Testis (tissue), 3 donors: ENCODE measurements around the gene TOGARAM1. TPM values are rescaled to one million over a fixed set of nuclear protein-coding genes. Genes with fewer than 3 reads are reported as not detected.

Experiments used
- DNase-seq: peaks from one replicate; pipeline ENCODE4 v3.0.0-alpha.2; 2019
- H3K27ac ChIP-seq, 2 donors: fragments of 200-600 bp; sonication (generic); one replicate each; pipeline ENCODE4 v1.5.1; 2019
- H3K27me3 ChIP-seq: fragments of 200-600 bp; sonication (generic); one replicate; pipeline ENCODE4 v1.5.1; 2019
- H3K36me3 ChIP-seq: fragments of 200-600 bp; sonication (generic); one replicate; pipeline ENCODE4 v1.5.1; 2017; ENCODE audit warnings: low read depth; ENCODE audit errors: missing control alignments
- H3K4me1 ChIP-seq: fragments of 200-600 bp; sonication (generic); one replicate; pipeline ENCODE4 v1.5.1; 2019
- H3K4me3 ChIP-seq, 2 donors: fragments of 200-600 bp; sonication (generic); one replicate each; pipeline ENCODE4 v1.5.1; 2017 to 2019
- H3K9me3 ChIP-seq: fragments of 200-600 bp; sonication (generic); one replicate; pipeline ENCODE4 v1.5.1; 2017
- POLR2A ChIP-seq: fragments of 450-650 bp; IDR thresholded peaks from one replicate; pipeline ENCODE4 v1.6.1; 2017; ENCODE audit warnings: antibody characterized with exemption, mild to moderate bottlenecking, moderate library complexity
- WGBS, 2 donors: methylation state at CpG; one replicate each; pipeline ENCODE4 v1.1.5; 2018; 5-methylcytosine and 5-hydroxymethylcytosine counted together
- intact Hi-C: fragments of 100-400 bp; cut with DNase I; formaldehyde crosslinking; loops from one replicate; pipeline ENCODE4 v1.15.1; 2023; ENCODE audit warnings: low total_unique reads
- polyA plus RNA-seq: library from polyadenylated mRNA; stranded (reverse); fragments of 350-450 nt; fragmentation: Illumina TruSeq; extraction: RNeasy Lipid Tissue Mini Kit (QIAGEN cat#74804); gene quantifications from one replicate; pipeline ENCODE4 v1.2.3, GENCODE V29; 2014; ENCODE audit warnings: low read depth, low replicate concordance; ENCODE audit not compliant: insufficient read depth
- total RNA-seq, 2 donors: library from RNA; depleted of rRNA; stranded (reverse); fragments of >200 nt; gene quantifications; one replicate each; pipeline ENCODE4 v1.2.3, GENCODE V29; 2016
- TF ChIP-seq, protein P1 (sequence below), 3 experiments: fragments of 450-650 bp in 2 of 3; fragments of 200-600 bp in 1 of 3; sonication (generic) in 1 of 3; IDR thresholded peaks; one replicate each; pipeline ENCODE4 v1.5.1; 2016 to 2019; ENCODE audit warnings: antibody characterized with exemption in 3 of 3, mild to moderate bottlenecking in 2 of 3, moderate library complexity in 1 of 3

Gene TOGARAM1
- total and polyA plus RNA-seq, 3 donors from 2014 or later = 16.6 to 33.0 (median 32.6) TPM

DNA sequence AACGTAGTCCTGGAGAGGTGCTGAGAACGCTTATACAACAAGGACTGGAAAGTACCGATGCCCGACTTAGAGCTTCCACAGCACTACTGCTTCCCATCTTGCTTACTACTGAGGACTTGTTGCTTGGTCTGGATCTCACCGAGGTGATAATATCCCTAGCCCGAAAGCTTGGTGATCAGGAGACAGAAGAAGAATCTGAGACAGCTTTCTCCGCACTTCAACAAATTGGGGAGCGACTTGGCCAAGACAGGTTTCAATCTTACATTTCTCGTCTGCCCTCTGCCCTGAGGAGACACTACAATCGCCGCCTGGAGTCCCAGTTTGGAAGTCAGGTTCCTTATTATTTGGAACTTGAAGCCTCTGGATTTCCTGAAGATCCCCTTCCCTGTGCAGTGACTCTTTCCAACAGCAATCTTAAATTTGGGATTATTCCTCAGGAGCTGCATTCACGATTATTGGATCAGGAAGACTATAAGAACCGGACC, 1.1 kb downstream of the TOGARAM1 start:
- Histone ChIP-seq H3K36me3 (no peaks in the 10 kb centered on the region), H3K27ac (peak overlapping the region; percentile 81 to 90), H3K4me1 (peaks cover 15% of the 10 kb centered on the region), H3K27me3 (no peaks in the 10 kb centered on the region), H3K9me3 (no peaks in the 10 kb centered on the region), H3K4me3 (peak overlapping the region; percentile 87)
- no peak for TF ChIP-seq POLR2A
- TF ChIP-seq, protein P1, sequence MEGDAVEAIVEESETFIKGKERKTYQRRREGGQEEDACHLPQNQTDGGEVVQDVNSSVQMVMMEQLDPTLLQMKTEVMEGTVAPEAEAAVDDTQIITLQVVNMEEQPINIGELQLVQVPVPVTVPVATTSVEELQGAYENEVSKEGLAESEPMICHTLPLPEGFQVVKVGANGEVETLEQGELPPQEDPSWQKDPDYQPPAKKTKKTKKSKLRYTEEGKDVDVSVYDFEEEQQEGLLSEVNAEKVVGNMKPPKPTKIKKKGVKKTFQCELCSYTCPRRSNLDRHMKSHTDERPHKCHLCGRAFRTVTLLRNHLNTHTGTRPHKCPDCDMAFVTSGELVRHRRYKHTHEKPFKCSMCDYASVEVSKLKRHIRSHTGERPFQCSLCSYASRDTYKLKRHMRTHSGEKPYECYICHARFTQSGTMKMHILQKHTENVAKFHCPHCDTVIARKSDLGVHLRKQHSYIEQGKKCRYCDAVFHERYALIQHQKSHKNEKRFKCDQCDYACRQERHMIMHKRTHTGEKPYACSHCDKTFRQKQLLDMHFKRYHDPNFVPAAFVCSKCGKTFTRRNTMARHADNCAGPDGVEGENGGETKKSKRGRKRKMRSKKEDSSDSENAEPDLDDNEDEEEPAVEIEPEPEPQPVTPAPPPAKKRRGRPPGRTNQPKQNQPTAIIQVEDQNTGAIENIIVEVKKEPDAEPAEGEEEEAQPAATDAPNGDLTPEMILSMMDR (IDR thresholded peaks at IDR 0.05) = no peak
- DNase-seq = no peak
- 4 to 5% methylated on average over 13 of the region's 13 CpGs for WGBS, 2 donors
- intact Hi-C loops = loop anchor here (10.0 kb wide), 1 partner anchor 172 kb away; the partner anchor contains the start of genes FANCM and FKBP3

DNA sequence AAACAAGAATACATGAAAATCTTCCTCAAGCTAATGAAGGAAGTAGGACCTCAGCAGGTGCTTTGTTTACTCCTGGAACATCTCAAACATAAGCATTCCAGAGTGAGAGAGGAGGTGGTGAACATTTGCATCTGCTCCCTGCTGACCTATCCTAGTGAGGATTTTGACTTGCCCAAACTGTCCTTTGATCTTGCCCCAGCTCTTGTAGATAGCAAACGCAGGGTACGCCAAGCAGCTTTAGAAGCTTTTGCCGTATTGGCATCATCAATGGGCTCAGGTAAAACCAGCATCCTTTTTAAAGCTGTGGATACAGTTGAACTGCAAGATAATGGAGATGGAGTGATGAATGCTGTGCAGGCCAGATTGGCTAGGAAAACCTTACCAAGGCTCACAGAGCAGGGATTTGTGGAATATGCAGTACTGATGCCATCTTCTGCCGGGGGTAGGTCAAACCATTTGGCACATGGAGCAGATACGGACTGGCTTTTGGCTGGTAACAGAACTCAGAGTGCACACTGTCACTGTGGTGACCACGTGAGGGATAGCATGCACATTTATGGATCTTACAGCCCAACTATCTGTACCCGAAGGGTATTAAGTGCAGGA, 1.9 kb downstream of the TOGARAM1 start:
- H3K4me3 ChIP-seq = peak overlapping the region; percentile 87
- intact Hi-C loops = loop anchor here (10.0 kb wide), 1 partner anchor 171 kb away; the partner anchor contains the start of genes FANCM and FKBP3
- no peak for DNase-seq
- peaks cover 15% of the 10 kb centered on the region for H3K4me1 ChIP-seq
- no peaks in the 10 kb centered on the region for H3K27me3 ChIP-seq
- no peaks in the 10 kb centered on the region for H3K36me3 ChIP-seq
- H3K27ac ChIP-seq = no peak overlapping the region
- WGBS, 2 donors = 7 to 8% methylated on average over 7 of the region's 7 CpGs
- no peak for TF ChIP-seq POLR2A
- no peaks in the 10 kb centered on the region for H3K9me3 ChIP-seq

GRCh38 chr14:44966601-44967336, 4.8 kb downstream of the TOGARAM1 start:
- Histone ChIP-seq H3K4me3 (no peak overlapping the region), H3K36me3 (no peaks in the 10 kb centered on the region), H3K9me3 (no peaks in the 10 kb centered on the region), H3K4me1 (peaks cover 8% of the 10 kb centered on the region), H3K27ac (no peak overlapping the region), H3K27me3 (no peaks in the 10 kb centered on the region)
- DNase-seq = no peak
- 72% methylated on average over 4 of the region's 4 CpGs for WGBS, 2 donors
- no peak for TF ChIP-seq POLR2A
- TF ChIP-seq, protein P1 (IDR thresholded peaks at IDR 0.05) = no peak
- intact Hi-C loops = loop anchor here (10.0 kb wide), 1 partner anchor 168 kb away; the partner anchor contains the start of genes FANCM and FKBP3

DNA sequence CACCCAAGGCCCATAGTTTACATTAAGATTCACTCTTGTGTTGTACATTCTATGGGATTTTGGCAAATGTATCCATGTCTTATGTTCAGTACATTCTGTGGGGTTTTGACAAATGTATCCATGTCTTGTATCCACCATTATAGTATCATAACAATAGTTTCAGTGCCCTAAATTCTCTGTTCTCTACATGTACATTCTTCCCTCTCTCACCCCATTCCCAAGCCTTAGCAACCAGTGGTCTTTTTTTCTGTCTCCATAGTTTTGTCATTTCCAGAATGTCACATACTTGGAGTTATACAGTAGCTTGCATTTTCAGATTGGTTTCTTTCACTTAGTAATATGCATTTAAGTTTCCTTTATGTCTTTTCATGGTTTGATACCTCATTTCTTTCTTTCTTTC, 6.7 kb downstream of the TOGARAM1 start:
- intact Hi-C loops = loop anchor here (10.0 kb wide), 1 partner anchor 166 kb away; the partner anchor contains the start of genes FANCM and FKBP3
- H3K9me3 ChIP-seq = no peaks in the 10 kb centered on the region
- H3K4me1 ChIP-seq = peaks cover 8% of the 10 kb centered on the region
- no peaks in the 10 kb centered on the region for H3K36me3 ChIP-seq
- H3K27ac ChIP-seq = no peak overlapping the region
- no peaks in the 10 kb centered on the region for H3K27me3 ChIP-seq
- no peak for DNase-seq
- TF ChIP-seq, protein P1 (IDR thresholded peaks at IDR 0.05) = no peak
- TF ChIP-seq POLR2A = no peak
- H3K4me3 ChIP-seq = peak overlapping the region in 1 of 2 donors; percentile 1

DNA sequence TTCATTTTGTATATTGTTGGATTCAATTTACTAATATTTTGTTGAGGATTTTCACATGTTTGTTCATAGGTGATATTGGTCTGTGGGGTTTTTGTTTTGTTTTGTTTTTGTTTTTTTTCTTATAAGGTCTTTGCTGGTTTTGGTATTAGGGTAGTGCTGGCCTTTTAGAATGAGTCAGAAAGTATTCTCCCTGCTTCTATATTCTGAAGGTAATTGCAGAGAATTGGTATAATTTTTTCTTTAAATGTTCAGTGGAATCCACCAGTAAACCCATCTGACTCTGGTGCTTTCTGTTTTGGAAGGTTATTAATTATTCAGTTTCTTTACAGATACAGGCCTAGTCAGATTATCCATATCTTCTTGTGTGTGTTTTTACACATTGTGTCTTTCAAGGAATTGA, 8.9 kb downstream of the TOGARAM1 start:
- no peak for DNase-seq
- no peak for TF ChIP-seq POLR2A
- TF ChIP-seq, protein P1 (IDR thresholded peaks at IDR 0.05) = no peak
- Histone ChIP-seq H3K4me1 (peaks cover 8% of the 10 kb centered on the region), H3K36me3 (no peaks in the 10 kb centered on the region), H3K27me3 (no peaks in the 10 kb centered on the region), H3K4me3 (no peak overlapping the region), H3K27ac (no peak overlapping the region), H3K9me3 (no peaks in the 10 kb centered on the region)
- intact Hi-C loops = no loop called here
